NCI-H524 (cell line): ENCODE results near the gene PREX1.
"Not testable (repeated sequence)": the region's sequence is repeated elsewhere in the genome, so short reads cannot be mapped to it uniquely, and the experiment has no call there.

ENCODE experiments used
- DNase-seq, 2 experiments: peaks; one replicate each; lab custom pipeline; 2025; lab: John Stamatoyannopoulos, UW

The PREX1 gene

GRCh38 chr20:48827855-48828733, at the start of gene PREX1:
PREX1 (minus strand) TSS chr20:48827999; CDS start chr20:48827860, 139 bp downstream.
- DNase-seq = peak; percentile 70 to 88

GRCh38 chr20:48877304-48877703, 49.5 kb upstream of the PREX1 start:
- DNase-seq = no peak

GRCh38 chr20:48875914-48876240, 48.1 kb upstream of the PREX1 start:
- peak; percentile 60 to 90 for DNase-seq

- peak; percentile 50 to 81 for DNase-seq
Measured at GRCh38 chr20:48875233-48875913, 47.6 kb upstream of the PREX1 start.

GRCh38 chr20:48869442-48869841, 41.6 kb upstream of the PREX1 start:
- not testable (repeated sequence) for DNase-seq

- DNase-seq = peak in 1 of 2 experiments; percentile 17
Measured at GRCh38 chr20:48866936-48867335, 39.1 kb upstream of the PREX1 start.

GRCh38 chr20:48864738-48865318, 37.0 kb upstream of the PREX1 start:
- DNase-seq = no peak

- no peak for DNase-seq
Measured at GRCh38 chr20:48864254-48864653, 36.5 kb upstream of the PREX1 start.

- no peak for DNase-seq
Measured at GRCh38 chr20:48862279-48862678, 34.5 kb upstream of the PREX1 start.

GRCh38 chr20:48861444-48861843, 33.6 kb upstream of the PREX1 start:
- DNase-seq = no peak

- DNase-seq = no peak
Measured at GRCh38 chr20:48858075-48858790, 30.4 kb upstream of the PREX1 start.

GRCh38 chr20:48856130-48856529, 28.3 kb upstream of the PREX1 start:
- DNase-seq = no peak

GRCh38 chr20:48855046-48855445, 27.2 kb upstream of the PREX1 start:
- no peak for DNase-seq

- no peak for DNase-seq
Measured at GRCh38 chr20:48852609-48853008, 24.8 kb upstream of the PREX1 start.

- DNase-seq = no peak
Measured at GRCh38 chr20:48851579-48851978, 23.8 kb upstream of the PREX1 start.

- no peak for DNase-seq
Measured at GRCh38 chr20:48850977-48851299, 23.1 kb upstream of the PREX1 start.

GRCh38 chr20:48850257-48850976, 22.6 kb upstream of the PREX1 start:
- no peak for DNase-seq

GRCh38 chr20:48849779-48850178, 22.0 kb upstream of the PREX1 start:
- no peak for DNase-seq

- DNase-seq = no peak
Measured at GRCh38 chr20:48849299-48849698, 21.5 kb upstream of the PREX1 start.

GRCh38 chr20:48847498-48848205, 19.9 kb upstream of the PREX1 start:
- DNase-seq = no peak
